GM21515 (cell line): ENCODE results near the gene UNC13C.

ENCODE experiments used
- ATAC-seq: cut with Tn5 transposase; IDR thresholded peaks from one replicate; pipeline ENCODE4 v1.9.1; 2021; ENCODE audit not compliant: unreplicated experiment

UNC13C gene

DNA sequence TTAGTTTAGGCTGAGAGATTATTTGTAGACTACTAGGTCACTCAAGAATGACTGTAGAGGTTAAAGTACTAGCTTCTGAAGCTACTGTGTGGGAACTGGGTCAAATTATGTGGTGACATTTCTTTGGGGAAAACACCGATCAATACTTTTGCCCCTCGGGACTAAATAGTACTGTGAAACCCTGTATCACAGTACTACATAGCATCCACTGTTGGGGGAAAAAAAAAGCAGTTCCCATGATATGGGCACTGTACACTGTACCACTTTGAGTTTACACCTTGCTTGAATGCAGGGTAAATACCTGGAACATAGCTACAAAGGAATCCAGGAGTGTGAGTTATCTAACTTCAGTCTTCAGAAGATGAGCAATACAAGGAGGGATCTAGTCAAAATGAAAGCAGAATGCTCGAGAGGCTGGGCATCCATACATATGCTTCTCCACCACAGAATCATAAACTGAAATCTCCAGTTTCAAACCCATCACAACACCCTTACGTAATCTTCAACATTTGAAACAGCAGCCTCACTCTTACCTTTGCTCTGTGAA, 311.4 kb downstream of the UNC13C start:
- peak; percentile 72 for ATAC-seq

DNA sequence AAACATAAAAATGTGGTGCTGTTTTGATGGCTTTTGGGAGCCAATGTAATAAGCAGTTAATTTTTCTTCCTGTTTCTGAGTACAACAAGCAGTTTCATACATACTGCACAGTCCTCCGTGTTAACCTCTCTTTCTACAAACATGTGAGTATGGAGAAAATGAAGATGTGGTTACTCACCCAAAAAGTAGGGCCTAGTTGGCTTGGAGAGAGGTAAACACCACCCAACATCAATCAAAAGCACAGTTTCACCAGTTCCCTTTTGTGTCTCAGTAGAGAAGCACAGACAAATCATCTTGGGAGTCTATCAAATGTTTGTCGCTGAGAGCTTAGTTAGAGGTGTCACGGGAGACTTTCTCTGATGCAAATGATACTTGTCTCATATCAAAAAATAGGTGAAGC, 320.2 kb downstream of the UNC13C start:
- ATAC-seq: no peak

GRCh38 chr15:54304321-54304720, 326.1 kb downstream of the UNC13C start:
- ATAC-seq: no peak

DNA sequence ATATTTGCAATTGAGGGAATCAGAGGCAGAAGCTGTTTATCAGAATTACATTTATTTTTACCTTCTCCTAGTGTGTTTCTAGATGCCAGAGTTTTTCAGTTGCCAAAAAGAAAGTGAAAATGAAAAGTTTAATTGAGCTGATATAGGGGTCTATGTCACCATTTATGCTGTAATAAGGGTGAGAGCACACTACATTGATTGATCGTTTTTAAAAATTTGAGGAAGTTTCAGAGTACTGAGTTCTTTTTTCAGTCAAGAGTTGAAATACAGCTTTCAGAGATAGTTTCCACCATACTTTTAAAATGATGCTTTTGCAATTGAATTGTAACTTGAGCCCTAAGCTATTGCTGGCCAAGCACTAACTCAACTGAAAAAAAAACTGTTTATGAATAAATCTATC, 326.9 kb downstream of the UNC13C start:
- ATAC-seq: no peak

DNA sequence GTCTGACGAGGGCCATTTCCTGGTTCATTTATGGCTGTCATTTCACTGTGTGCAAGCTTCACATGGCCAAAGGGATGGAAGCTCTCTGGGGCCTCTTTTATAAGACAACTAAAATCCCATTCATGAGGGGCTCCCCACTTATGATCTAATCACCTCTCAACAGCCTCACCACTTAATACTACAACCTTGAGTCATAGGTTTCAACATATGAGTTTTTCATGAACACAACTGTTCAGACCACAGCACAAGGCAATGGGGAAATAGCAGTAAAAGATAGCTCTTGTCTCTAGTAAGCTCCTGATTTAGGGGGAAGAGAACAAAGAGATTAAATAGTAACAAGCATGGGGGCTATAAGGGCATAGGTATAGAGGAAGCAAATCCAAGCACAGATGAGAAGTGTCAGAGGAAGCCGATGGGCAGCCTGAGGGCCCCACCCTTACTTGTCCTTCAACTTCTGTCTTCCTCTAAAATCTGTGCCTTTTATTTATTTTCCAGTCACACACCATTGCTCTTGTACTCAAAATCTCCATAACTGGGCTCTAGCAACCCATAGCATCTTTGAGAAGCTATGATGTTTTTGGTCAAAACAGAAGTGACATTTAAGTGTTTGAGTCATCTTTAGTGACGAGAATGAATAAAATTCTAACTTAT, 329.1 kb downstream of the UNC13C start:
- ATAC-seq: no peak

DNA sequence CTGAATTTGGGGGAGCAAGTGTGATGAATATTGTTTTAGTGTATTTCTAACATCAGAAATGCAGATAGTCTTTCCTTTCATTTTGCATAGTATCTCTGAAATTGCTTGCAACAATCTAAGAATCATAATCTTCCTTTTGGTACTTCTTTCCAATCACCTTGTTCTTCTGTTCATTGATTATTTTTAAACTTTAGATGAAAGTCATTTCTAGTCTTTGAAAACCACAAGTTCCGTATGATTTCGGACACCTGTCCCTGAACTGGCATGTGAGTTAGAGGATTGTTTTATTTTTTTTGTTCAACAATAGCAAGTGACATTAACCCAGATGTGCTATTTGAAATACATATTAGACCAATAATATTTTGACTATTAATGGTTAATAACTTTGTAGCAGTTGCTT, 329.7 kb downstream of the UNC13C start:
- no peak for ATAC-seq

DNA sequence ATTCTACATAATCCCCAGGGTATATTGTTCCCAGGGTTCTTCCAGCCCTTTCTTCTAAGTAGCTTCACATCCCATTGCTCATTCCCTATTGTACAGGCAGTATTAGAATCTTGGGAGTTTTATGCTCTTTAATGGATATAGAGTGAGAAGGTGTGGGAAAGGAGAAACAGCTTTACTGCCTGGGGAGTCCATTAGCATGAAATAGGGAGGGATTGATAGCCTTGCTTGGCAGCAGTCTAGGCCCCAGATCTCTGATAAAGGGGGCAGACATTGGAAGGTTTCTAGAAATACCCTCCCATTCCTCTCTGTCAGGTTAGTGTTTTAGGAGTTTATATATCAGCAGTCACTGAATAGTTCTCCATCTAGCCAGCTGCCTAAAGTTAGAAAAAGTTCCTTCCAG, 334.3 kb downstream of the UNC13C start:
- no peak for ATAC-seq

DNA sequence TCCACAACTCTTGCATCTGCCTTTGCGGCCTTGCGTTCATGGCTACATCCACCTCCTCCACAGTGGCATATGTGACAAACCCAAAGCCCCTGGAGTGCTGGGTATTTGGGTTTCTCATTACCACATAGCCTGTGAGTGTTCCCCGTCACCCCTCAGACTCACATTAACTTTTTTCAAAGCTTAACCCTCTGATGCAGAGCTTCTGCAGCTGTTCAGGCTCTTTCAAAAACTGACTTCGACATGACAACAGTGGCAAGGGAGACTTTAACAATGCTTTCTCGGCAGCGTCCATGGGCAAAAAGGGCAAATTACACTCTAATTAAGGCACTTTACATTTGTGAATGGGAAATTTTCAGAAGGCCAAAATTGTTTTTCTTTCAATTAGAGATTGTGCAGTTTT, 343.2 kb downstream of the UNC13C start:
- no peak for ATAC-seq

DNA sequence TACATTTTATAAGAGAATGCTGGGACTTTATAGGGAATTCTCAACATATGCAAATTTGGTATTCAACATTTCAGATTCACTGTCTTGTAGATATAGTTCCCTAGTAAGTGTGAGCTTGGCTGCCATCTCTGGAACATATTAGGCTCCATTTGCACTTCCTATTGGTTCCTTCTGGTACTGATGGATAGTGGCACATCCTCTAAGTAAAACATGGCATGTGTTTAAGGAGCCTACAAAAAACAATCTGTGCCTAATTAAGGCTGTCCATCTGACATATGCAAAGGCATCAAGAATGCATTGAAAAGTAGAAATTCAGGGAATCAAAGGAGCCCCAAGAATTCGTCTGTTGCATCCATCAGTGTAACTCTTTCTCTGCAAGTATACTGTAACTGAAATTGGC, 344.1 kb downstream of the UNC13C start:
- ATAC-seq: no peak

GRCh38 chr15:54345301-54345700, 367.1 kb downstream of the UNC13C start:
- ATAC-seq: no peak

DNA sequence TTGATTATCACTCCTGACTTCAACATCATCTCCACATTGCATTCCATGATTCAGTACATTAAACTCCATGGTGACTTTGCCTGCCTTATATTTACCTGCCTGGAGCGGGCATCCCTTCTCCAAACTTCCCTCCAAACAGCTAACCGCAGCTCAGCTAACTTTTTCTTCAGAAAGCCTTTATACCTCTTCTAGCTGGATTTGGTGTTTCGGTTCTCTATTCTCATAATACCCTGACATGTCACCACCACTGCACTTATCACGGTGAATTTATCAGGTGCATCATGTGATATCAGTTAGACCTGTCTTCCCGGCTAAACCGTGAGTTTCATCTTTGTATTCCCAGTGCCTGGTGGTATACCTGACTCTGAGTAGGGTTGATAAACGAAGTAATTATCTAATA, 367.6 kb downstream of the UNC13C start:
- no peak for ATAC-seq

DNA sequence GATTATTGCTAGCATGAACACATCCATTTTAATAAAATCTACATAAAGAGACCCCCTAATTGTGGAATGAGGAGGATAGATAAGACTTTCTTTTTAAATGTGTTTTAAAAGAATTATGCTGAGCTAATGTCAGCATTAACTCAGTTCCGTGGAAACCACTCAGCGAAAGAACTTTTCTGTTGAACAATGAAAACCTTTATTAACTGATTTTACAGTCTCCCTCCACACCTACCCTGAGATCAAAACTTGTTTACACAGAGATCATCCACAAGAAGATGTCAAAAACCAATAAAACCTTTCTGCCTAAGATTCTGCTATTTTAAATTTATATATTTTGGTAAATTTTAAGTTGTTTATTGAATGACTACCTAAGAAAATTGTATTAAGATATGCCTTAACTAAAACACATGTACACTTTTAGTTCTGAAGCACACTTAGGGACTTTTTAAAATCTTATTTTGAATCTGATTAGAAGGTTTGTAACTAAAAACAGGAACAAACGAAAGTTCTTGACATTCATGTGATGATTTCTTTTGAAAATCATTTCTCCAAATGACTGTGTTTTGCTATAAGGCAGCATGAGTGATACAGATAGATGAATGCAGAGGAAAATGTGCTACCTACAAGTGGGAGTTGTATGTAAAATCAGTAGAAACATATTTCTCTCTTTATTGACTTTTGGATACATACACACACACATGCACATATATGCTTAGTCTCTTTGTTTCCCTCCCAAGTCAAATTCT, 369.0 kb downstream of the UNC13C start:
- no peak for ATAC-seq

DNA sequence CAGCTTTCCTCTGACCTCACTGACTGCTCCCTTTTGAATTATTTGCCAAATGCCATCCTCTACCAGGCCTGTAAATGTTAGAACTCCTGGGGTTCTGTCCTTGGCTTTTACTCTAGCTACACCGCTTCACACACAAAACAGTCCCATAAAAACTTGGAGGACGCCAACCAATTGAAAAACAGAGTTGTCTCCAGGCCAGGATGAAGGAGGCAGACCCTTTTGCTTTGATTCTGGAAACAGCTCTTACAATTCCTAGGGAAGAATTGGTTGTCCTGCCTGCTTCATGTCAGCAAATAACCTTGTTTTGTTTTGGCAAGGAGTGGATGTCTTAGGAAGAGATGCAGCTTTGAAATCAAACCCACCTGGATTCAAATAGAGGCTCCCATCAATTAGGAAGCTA, 375.5 kb downstream of the UNC13C start:
- no peak for ATAC-seq

DNA sequence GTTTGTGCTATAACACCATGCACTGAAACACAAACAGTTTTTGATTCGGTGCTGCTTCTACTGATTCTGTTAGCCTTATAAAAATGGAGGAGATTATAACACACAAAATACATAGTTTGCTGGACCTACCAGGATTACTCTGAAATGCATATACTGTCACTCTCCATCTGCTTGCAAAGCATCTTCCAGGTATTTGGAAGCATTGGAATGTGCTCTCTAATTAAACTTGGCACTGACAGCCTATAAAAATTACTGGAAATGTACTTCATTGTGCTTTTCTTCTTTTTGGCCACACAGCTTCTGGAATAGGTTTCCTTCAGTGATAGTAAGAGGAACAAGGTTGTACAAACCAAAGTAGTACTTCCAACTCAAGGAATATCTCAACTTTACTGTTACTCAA, 376.1 kb downstream of the UNC13C start:
- ATAC-seq: no peak

DNA sequence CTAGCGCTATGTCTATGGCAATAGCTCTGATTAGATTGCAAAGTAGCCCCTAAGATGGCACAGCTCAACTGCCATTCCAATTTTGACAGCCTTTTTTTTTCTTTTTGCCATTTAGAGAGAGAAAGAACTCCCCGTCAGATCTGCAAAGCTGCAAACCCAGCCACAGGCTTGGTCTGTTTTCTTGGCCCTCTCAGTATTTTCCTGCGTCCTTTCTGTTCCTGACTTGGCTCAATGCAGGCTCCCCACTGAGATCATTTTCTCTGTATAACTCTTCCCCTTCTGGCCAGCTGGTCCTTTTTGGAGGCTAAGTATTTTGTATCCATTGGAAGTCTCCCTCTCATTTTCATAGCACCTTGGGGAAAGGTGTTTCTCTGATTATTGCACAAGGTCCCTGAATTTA, 386.7 kb downstream of the UNC13C start:
- ATAC-seq: no peak

DNA sequence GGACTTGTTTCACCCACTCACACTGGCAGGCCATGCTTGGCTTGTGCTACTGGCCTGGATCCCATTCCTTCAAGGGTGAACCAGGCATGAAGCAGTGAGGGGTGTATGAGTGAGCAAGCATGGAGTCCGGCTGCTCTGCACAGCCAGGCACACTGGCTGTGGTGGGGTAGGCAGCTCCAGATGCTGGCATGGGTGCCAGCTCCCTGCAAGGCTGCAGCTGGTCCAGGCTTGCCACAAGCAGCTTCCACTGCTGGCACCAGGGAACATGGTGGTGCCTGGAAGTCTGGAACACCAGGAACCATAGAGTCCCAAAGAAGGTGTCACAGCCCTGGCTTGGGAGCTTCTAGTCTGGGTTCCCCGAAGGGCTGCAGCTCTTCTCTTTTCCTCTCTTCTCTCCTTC, 395.1 kb downstream of the UNC13C start:
- no peak for ATAC-seq

- ATAC-seq: no peak
These were observed 396.1 kb downstream of the UNC13C start for GRCh38 chr15:54374184-54374952.

- ATAC-seq: no peak
These were observed 409.6 kb downstream of the UNC13C start for GRCh38 chr15:54387799-54388198.

DNA sequence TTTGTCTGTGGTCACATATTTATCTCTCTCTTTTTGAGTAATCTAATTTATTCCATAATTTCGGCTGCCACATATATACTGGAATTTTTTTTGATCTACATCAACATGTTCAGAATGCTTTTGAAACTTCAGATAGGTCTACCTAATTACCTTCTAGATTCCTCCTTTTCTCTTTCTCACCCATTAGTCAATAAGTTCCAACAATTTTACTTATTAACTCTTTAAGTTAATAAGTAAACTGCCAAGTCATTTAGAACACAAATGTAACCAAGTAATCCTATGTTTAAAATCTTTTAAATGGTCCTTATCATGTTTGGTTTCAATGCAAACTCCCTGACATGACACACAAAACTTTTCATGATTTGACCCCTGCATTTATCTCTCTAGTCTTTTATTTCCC, 410.5 kb downstream of the UNC13C start:
- ATAC-seq: no peak

DNA sequence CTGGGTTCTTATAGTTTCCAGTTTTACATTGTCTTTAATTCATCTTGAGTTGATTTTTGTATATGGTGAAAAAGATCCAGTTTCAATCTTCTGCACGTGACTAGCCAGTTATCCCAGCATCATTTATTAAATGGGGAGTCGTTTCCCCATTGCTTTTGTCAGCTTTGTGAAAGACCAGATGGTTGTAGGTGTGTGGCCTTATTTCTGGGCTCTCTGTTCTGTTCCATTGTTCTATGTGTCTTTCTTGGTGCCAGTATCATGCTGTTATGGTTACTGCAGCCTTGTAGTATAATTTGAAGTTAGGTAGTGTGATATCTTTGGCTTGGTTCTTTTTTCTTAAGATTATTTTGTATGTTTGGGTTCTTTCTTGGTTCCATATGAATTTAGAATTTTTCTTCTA, 432.2 kb downstream of the UNC13C start:
- ATAC-seq: no peak

DNA sequence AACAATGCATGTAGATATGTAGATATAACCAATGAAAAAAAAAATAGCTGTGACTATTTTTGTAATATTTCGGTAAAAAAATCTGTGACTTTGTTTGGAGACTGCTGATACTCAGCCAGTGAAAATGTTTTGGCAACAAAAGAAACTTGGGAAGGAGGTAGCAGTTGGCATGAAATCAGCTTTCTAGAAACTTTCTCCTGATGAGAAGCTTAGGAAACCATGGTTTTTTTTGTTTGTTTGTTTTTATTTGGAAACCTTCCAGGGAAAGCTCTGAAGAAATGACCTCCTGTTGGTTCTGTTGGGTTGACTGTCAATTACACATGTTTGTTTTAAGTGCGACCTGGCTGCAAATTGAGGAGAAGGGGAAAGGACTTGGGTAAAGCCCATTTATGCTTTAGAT, 445.9 kb downstream of the UNC13C start:
- ATAC-seq: no peak

GRCh38 chr15:54428596-54428995, 450.4 kb downstream of the UNC13C start:
- no peak for ATAC-seq
